Stimulated activated naive CD8-positive, alpha-beta T cell treated with anti-CD3 and anti-CD28 coated beads, Interleukin-15, Interleukin-2, amounts not matched to agents 100 ng/mL and 50 ng/mL, for 24 hours (primary cell): Measurements from ENCODE around the gene HOATZ.
A peak's percentile ranks its signal among the peaks of the same experiment; 100 is the strongest.

ENCODE experiments used
- H3K27ac Mint-ChIP-seq: one replicate; pipeline ENCODE4 v1.8.0; 2021; ENCODE audit warnings: mild to moderate bottlenecking, mixed read lengths
- H3K27me3 Mint-ChIP-seq: one replicate; pipeline ENCODE4 v1.8.0; 2021; ENCODE audit warnings: mixed read lengths
- H3K36me3 Mint-ChIP-seq: one replicate; pipeline ENCODE4 v1.8.0; 2021; ENCODE audit warnings: low read depth, mixed read lengths
- H3K4me1 Mint-ChIP-seq: one replicate; pipeline ENCODE4 v1.8.0; 2021; ENCODE audit warnings: low read depth, mixed read lengths
- H3K4me3 Mint-ChIP-seq: one replicate; pipeline ENCODE4 v1.8.0; 2021; ENCODE audit warnings: mild to moderate bottlenecking, mixed read lengths
- H3K9me3 Mint-ChIP-seq: one replicate; pipeline ENCODE4 v1.8.0; 2021; ENCODE audit warnings: mixed read lengths

HOATZ gene

GRCh38 chr11:111514216-111515031, at the start of gene HOATZ:
TSS of gene HOATZ (plus strand) at chr11:111514778. CDS start at chr11:111514785, 7 bp downstream.
- Mint-ChIP-seq H3K36me3 (no peaks in the 10 kb centered on the region), H3K4me1 (peaks cover 38% of the 10 kb centered on the region), H3K4me3 (peak within 1 kb of the TSS; percentile 51), H3K27ac (no peak within 1 kb of the TSS), H3K9me3 (no peaks in the 10 kb centered on the region), H3K27me3 (peaks cover 34% of the 10 kb centered on the region)

GRCh38 chr11:111465400-111465799, 49.2 kb upstream of the HOATZ start:
- H3K4me1 Mint-ChIP-seq: no peaks in the 10 kb centered on the region
- H3K36me3 Mint-ChIP-seq: no peaks in the 10 kb centered on the region
- H3K27ac Mint-ChIP-seq: no peak overlapping the region
- H3K9me3 Mint-ChIP-seq: no peaks in the 10 kb centered on the region
- no peak overlapping the region for H3K4me3 Mint-ChIP-seq
- H3K27me3 Mint-ChIP-seq: peaks cover 24% of the 10 kb centered on the region

GRCh38 chr11:111466615-111467014, 48.0 kb upstream of the HOATZ start:
- H3K4me3 Mint-ChIP-seq: no peak overlapping the region
- H3K4me1 Mint-ChIP-seq: no peaks in the 10 kb centered on the region
- H3K9me3 Mint-ChIP-seq: no peaks in the 10 kb centered on the region
- peaks cover 23% of the 10 kb centered on the region for H3K27me3 Mint-ChIP-seq
- no peak overlapping the region for H3K27ac Mint-ChIP-seq
- no peaks in the 10 kb centered on the region for H3K36me3 Mint-ChIP-seq

GRCh38 chr11:111469200-111469599, 45.4 kb upstream of the HOATZ start:
- Mint-ChIP-seq H3K27me3 (peaks cover 20% of the 10 kb centered on the region), H3K4me3 (no peak overlapping the region), H3K4me1 (no peaks in the 10 kb centered on the region), H3K9me3 (no peaks in the 10 kb centered on the region), H3K27ac (peak overlapping the region; percentile 28), H3K36me3 (no peaks in the 10 kb centered on the region)

GRCh38 chr11:111472228-111472627, 42.4 kb upstream of the HOATZ start:
- Mint-ChIP-seq H3K27ac (no peak overlapping the region), H3K4me1 (no peaks in the 10 kb centered on the region), H3K9me3 (peaks cover 6% of the 10 kb centered on the region), H3K4me3 (no peak overlapping the region), H3K27me3 (peaks cover 26% of the 10 kb centered on the region), H3K36me3 (no peaks in the 10 kb centered on the region)

- H3K9me3 Mint-ChIP-seq: peaks cover 6% of the 10 kb centered on the region
- no peaks in the 10 kb centered on the region for H3K36me3 Mint-ChIP-seq
Measured at GRCh38 chr11:111474432-111474831, 40.1 kb upstream of the HOATZ start.

GRCh38 chr11:111476366-111476765, 38.2 kb upstream of the HOATZ start:
- no peaks in the 10 kb centered on the region for H3K4me1 Mint-ChIP-seq

More at GRCh38 chr11:111474432-111474831, 40.1 kb upstream of the HOATZ start:
- H3K4me1 Mint-ChIP-seq: no peaks in the 10 kb centered on the region
- no peak overlapping the region for H3K27ac Mint-ChIP-seq
- peaks cover 18% of the 10 kb centered on the region for H3K27me3 Mint-ChIP-seq
- no peak overlapping the region for H3K4me3 Mint-ChIP-seq

GRCh38 chr11:111476956-111477355, 37.6 kb upstream of the HOATZ start:
- Mint-ChIP-seq H3K4me1 (no peaks in the 10 kb centered on the region), H3K27ac (no peak overlapping the region), H3K4me3 (no peak overlapping the region), H3K27me3 (peaks cover 30% of the 10 kb centered on the region), H3K9me3 (peaks cover 6% of the 10 kb centered on the region), H3K36me3 (no peaks in the 10 kb centered on the region)

More at GRCh38 chr11:111476366-111476765, 38.2 kb upstream of the HOATZ start:
- no peak overlapping the region for H3K27ac Mint-ChIP-seq
- H3K9me3 Mint-ChIP-seq: peaks cover 6% of the 10 kb centered on the region
- no peak overlapping the region for H3K4me3 Mint-ChIP-seq
- peaks cover 30% of the 10 kb centered on the region for H3K27me3 Mint-ChIP-seq
- no peaks in the 10 kb centered on the region for H3K36me3 Mint-ChIP-seq

GRCh38 chr11:111477898-111478297, 36.7 kb upstream of the HOATZ start:
- Mint-ChIP-seq H3K36me3 (no peaks in the 10 kb centered on the region), H3K4me1 (no peaks in the 10 kb centered on the region), H3K4me3 (no peak overlapping the region), H3K27me3 (peaks cover 37% of the 10 kb centered on the region), H3K27ac (no peak overlapping the region), H3K9me3 (peaks cover 12% of the 10 kb centered on the region)

GRCh38 chr11:111479666-111480065, 34.9 kb upstream of the HOATZ start:
- H3K9me3 Mint-ChIP-seq: peaks cover 19% of the 10 kb centered on the region
- H3K4me1 Mint-ChIP-seq: no peaks in the 10 kb centered on the region
- H3K36me3 Mint-ChIP-seq: peaks cover 9% of the 10 kb centered on the region
- H3K27me3 Mint-ChIP-seq: peaks cover 49% of the 10 kb centered on the region
- no peak overlapping the region for H3K27ac Mint-ChIP-seq
- H3K4me3 Mint-ChIP-seq: no peak overlapping the region

GRCh38 chr11:111483431-111483830, 31.1 kb upstream of the HOATZ start:
- H3K27me3 Mint-ChIP-seq: peaks cover 40% of the 10 kb centered on the region
- peaks cover 9% of the 10 kb centered on the region for H3K36me3 Mint-ChIP-seq
- H3K4me1 Mint-ChIP-seq: no peaks in the 10 kb centered on the region
- no peak overlapping the region for H3K27ac Mint-ChIP-seq
- H3K4me3 Mint-ChIP-seq: no peak overlapping the region
- H3K9me3 Mint-ChIP-seq: peaks cover 26% of the 10 kb centered on the region

GRCh38 chr11:111490496-111490895, 24.1 kb upstream of the HOATZ start:
- H3K4me3 Mint-ChIP-seq: no peak overlapping the region
- peaks cover 9% of the 10 kb centered on the region for H3K9me3 Mint-ChIP-seq
- H3K27ac Mint-ChIP-seq: no peak overlapping the region
- H3K4me1 Mint-ChIP-seq: no peaks in the 10 kb centered on the region
- peaks cover 26% of the 10 kb centered on the region for H3K27me3 Mint-ChIP-seq
- no peaks in the 10 kb centered on the region for H3K36me3 Mint-ChIP-seq

GRCh38 chr11:111494040-111494439, 20.5 kb upstream of the HOATZ start:
- peaks cover 30% of the 10 kb centered on the region for H3K27me3 Mint-ChIP-seq

GRCh38 chr11:111499483-111499882, 15.1 kb upstream of the HOATZ start:
- Mint-ChIP-seq H3K9me3 (no peaks in the 10 kb centered on the region), H3K4me1 (no peaks in the 10 kb centered on the region), H3K27ac (no peak overlapping the region), H3K36me3 (no peaks in the 10 kb centered on the region), H3K4me3 (no peak overlapping the region), H3K27me3 (peaks cover 36% of the 10 kb centered on the region)

More at GRCh38 chr11:111494040-111494439, 20.5 kb upstream of the HOATZ start:
- no peak overlapping the region for H3K4me3 Mint-ChIP-seq
- H3K4me1 Mint-ChIP-seq: no peaks in the 10 kb centered on the region
- no peaks in the 10 kb centered on the region for H3K9me3 Mint-ChIP-seq
- H3K36me3 Mint-ChIP-seq: no peaks in the 10 kb centered on the region
- H3K27ac Mint-ChIP-seq: no peak overlapping the region

GRCh38 chr11:111500481-111500880, 14.1 kb upstream of the HOATZ start:
- H3K9me3 Mint-ChIP-seq: no peaks in the 10 kb centered on the region
- H3K4me1 Mint-ChIP-seq: no peaks in the 10 kb centered on the region
- peaks cover 44% of the 10 kb centered on the region for H3K27me3 Mint-ChIP-seq
- H3K27ac Mint-ChIP-seq: no peak overlapping the region
- no peaks in the 10 kb centered on the region for H3K36me3 Mint-ChIP-seq
- H3K4me3 Mint-ChIP-seq: no peak overlapping the region

- H3K36me3 Mint-ChIP-seq: no peaks in the 10 kb centered on the region
- peaks cover 53% of the 10 kb centered on the region for H3K27me3 Mint-ChIP-seq
- no peak overlapping the region for H3K4me3 Mint-ChIP-seq
- H3K9me3 Mint-ChIP-seq: no peaks in the 10 kb centered on the region
- H3K4me1 Mint-ChIP-seq: no peaks in the 10 kb centered on the region
- H3K27ac Mint-ChIP-seq: no peak overlapping the region
Measured at GRCh38 chr11:111502611-111503010, 12.0 kb upstream of the HOATZ start.
